ENCODE data around the gene RBFOX2. TPM values are rescaled to one million over a fixed set of nuclear protein-coding genes. Genes with fewer than 3 reads are reported as not detected.
"Not testable (repeated sequence)": the region's sequence is repeated elsewhere in the genome, so short reads cannot be mapped to it uniquely, and the experiment has no call there.

The RBFOX2 gene
- total RNA-seq, 1 experiment from 2014 or later, result 81.1 TPM

GRCh38 chr22:36049678-36049997, 21.0 kb upstream of the RBFOX2 start:
- Histone ChIP-seq H3K36me3 (ENCODE audit: control insufficient read depth, insufficient read depth, low read length) (no peaks in the 10 kb centered on the region), H3K27me3 (ENCODE audit: control insufficient read depth, insufficient read depth, low read length) (no peaks in the 10 kb centered on the region), H3K4me1 (ENCODE audit: control insufficient read depth, insufficient read depth, low read length) (no peaks in the 10 kb centered on the region; the same call in 1 of the 2 replicates), H3K27ac (ENCODE audit: low read length) (no peak overlapping the region), H3K9me3 (ENCODE audit: control insufficient read depth, insufficient read depth, low read depth, low read length) (no peaks in the 10 kb centered on the region), H3K4me3 (ENCODE audit: low read depth in 2 of 2, low read length in 2 of 2) (no peak overlapping the region)
- TF ChIP-seq POLR2AphosphoS5 (IDR thresholded peaks at IDR 0.05; ENCODE audit: low read depth, low read length) (no peak), SIN3A (IDR thresholded peaks at IDR 0.05; ENCODE audit: borderline replicate concordance, insufficient read depth, low read depth, low read length) (no peak), TCF7L2 (IDR thresholded peaks at IDR 0.05; ENCODE audit: low read depth, low read length) (no peak), CTCF (IDR thresholded peaks at IDR 0.05) (no peak)
- TF ChIP-seq, protein P1, sequence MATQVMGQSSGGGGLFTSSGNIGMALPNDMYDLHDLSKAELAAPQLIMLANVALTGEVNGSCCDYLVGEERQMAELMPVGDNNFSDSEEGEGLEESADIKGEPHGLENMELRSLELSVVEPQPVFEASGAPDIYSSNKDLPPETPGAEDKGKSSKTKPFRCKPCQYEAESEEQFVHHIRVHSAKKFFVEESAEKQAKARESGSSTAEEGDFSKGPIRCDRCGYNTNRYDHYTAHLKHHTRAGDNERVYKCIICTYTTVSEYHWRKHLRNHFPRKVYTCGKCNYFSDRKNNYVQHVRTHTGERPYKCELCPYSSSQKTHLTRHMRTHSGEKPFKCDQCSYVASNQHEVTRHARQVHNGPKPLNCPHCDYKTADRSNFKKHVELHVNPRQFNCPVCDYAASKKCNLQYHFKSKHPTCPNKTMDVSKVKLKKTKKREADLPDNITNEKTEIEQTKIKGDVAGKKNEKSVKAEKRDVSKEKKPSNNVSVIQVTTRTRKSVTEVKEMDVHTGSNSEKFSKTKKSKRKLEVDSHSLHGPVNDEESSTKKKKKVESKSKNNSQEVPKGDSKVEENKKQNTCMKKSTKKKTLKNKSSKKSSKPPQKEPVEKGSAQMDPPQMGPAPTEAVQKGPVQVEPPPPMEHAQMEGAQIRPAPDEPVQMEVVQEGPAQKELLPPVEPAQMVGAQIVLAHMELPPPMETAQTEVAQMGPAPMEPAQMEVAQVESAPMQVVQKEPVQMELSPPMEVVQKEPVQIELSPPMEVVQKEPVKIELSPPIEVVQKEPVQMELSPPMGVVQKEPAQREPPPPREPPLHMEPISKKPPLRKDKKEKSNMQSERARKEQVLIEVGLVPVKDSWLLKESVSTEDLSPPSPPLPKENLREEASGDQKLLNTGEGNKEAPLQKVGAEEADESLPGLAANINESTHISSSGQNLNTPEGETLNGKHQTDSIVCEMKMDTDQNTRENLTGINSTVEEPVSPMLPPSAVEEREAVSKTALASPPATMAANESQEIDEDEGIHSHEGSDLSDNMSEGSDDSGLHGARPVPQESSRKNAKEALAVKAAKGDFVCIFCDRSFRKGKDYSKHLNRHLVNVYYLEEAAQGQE (IDR thresholded peaks at IDR 0.05; ENCODE audit: insufficient read depth in 1 of 2, low read depth in 2 of 2, low read length in 1 of 2), result no peak
- ChIA-PET CTCF (interaction anchor here (0.7 kb wide), 1 partner anchor 79 kb away, joined by 11 read pairs; no protein-coding TSS in a partner anchor), POLR2A (interaction anchor here (0.7 kb wide), 1 partner anchor 11 kb away, joined by 14 read pairs; no protein-coding TSS in a partner anchor)
- in situ Hi-C loops (cut with HindIII; ENCODE audit: low pct_unique_long_range_greater_than_20kb, low sequenced_read_pairs), result no loop called here
- no TSS peak for BruUV-seq (replicated peaks)
- no peak for ATAC-seq
- intact Hi-C loops (cut with micrococcal nuclease; ENCODE audit: unreplicated experiment), result no loop called here
- no peak for DNase-seq (ENCODE audit: low read depth, low spot score)

DNA sequence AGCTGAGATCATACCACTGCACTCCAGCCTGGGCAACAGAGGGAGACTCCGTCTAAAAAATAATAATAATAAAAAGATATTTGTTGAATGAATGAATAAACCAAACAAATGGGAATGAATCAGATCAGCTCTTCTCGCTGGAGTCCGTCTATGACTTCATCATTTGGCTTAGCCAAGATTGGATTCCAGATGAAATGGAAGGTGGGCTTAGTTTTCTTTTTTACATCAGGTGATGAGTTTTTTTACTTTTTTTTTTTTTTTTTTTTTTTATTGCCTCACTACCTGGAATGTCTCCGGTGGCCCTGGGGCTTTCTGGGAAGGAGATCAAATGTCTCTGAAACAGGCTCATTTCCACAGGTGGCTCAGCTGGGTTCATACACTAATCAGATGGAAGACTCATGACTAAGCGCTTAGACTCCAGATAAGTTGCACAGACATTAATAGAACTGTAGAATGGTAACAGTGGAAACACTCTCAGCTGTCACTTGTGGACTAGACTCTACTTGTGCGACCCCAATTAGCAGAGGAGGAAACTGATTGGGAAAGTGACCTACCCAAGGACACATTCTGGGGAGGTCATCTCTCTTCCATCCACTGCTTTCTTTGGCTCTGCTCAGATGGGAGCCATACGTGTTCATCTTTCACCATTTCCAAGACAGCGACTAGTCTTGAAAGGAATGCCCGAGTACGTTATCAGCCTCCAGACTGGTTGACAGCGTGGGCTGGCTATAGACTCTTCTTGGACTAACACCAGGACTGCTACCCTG, 20.5 kb upstream of the RBFOX2 start:
- in situ Hi-C loops (cut with HindIII; ENCODE audit: low pct_unique_long_range_greater_than_20kb, low sequenced_read_pairs), result no loop called here
- H3K4me1 ChIP-seq (ENCODE audit: control insufficient read depth, insufficient read depth, low read length), result no peaks in the 10 kb centered on the region; the same call in 1 of the 2 replicates
- no peaks in the 10 kb centered on the region for H3K9me3 ChIP-seq (ENCODE audit: control insufficient read depth, insufficient read depth, low read depth, low read length)
- intact Hi-C loops (cut with micrococcal nuclease; ENCODE audit: unreplicated experiment), result no loop called here
- TF ChIP-seq CTCF (IDR thresholded peaks at IDR 0.05) (no peak), POLR2AphosphoS5 (IDR thresholded peaks at IDR 0.05; ENCODE audit: low read depth, low read length) (no peak), TCF7L2 (IDR thresholded peaks at IDR 0.05; ENCODE audit: low read depth, low read length) (no peak), SIN3A (IDR thresholded peaks at IDR 0.05; ENCODE audit: borderline replicate concordance, insufficient read depth, low read depth, low read length) (no peak)
- TF ChIP-seq, protein P1 (IDR thresholded peaks at IDR 0.05; ENCODE audit: insufficient read depth in 1 of 2, low read depth in 2 of 2, low read length in 1 of 2), result no peak
- ChIA-PET CTCF (no interaction called here), POLR2A (no interaction called here)
- no TSS peak for BruUV-seq (replicated peaks)
- H3K27ac ChIP-seq (ENCODE audit: low read length), result no peak overlapping the region
- H3K36me3 ChIP-seq (ENCODE audit: control insufficient read depth, insufficient read depth, low read length), result no peaks in the 10 kb centered on the region
- no peak overlapping the region for H3K4me3 ChIP-seq (ENCODE audit: low read depth in 2 of 2, low read length in 2 of 2)
- H3K27me3 ChIP-seq (ENCODE audit: control insufficient read depth, insufficient read depth, low read length), result no peaks in the 10 kb centered on the region
- ATAC-seq (no peak), DNase-seq (ENCODE audit: low read depth, low spot score) (no peak)

DNA sequence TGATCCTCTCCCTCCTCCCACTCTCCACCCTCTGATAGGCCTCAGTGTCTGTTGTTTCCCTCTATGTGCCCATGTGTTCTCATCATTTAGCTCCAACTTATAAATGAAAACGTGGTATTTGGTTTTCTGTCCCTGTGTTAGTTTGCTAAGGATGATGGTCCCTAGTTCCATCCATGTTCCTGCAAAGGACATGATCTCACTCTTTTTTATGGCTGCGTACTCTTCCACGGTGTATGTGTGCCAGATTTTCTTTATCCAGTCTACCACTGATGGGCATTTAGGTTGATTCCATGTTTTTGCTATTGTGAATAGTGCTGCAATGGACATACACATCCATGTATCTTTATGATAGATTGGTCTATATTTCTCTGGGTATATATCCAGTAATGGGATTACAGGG, 15.9 kb upstream of the RBFOX2 start:
- DNase-seq (ENCODE audit: low read depth, low spot score); ATAC-seq; H3K4me3 ChIP-seq (ENCODE audit: low read depth in 2 of 2, low read length in 2 of 2); in situ Hi-C loops (cut with HindIII; ENCODE audit: low pct_unique_long_range_greater_than_20kb, low sequenced_read_pairs); H3K27me3 ChIP-seq (ENCODE audit: control insufficient read depth, insufficient read depth, low read length); H3K36me3 ChIP-seq (ENCODE audit: control insufficient read depth, insufficient read depth, low read length); H3K27ac ChIP-seq (ENCODE audit: low read length); H3K9me3 ChIP-seq (ENCODE audit: control insufficient read depth, insufficient read depth, low read depth, low read length); BruUV-seq (replicated peaks); intact Hi-C loops (cut with micrococcal nuclease; ENCODE audit: unreplicated experiment); H3K4me1 ChIP-seq (ENCODE audit: control insufficient read depth, insufficient read depth, low read length); POLR2A ChIA-PET: not testable (repeated sequence)
- CTCF ChIA-PET, result interaction anchor here (0.7 kb wide), 1 partner anchor 61 kb away, joined by 3 read pairs; no protein-coding TSS in a partner anchor

Data from Panc1 (cell line).